NCI-H345 (cell line): ENCODE measurements around the gene STPG3.

Experiments
- DNase-seq: peaks from one replicate; lab custom pipeline; 2025; lab: John Stamatoyannopoulos, UW

The STPG3 gene

DNA sequence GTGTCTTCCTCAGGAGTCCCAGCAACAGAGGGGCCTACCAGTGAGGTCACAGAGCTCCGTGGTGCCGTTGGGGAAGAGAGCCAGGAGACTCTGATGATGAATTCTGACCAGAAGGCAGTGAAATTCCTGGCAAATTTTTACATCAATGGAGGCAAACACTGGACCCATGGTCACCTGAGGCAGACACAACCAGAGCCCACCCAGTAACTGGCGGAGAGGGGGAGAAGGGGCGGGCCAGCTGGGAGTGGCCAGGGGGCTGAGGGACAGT is at the start of gene STPG3:
Gene STPG3, plus strand, starts transcription at position 93 of the 268 bp plus-strand sequence. Its CDS starts 1 bp downstream, at position 94.
- DNase-seq, result no peak

GRCh38 chr9:137202966-137203365 is 48.1 kb upstream of the STPG3 start:
- DNase-seq, result no peak

DNA sequence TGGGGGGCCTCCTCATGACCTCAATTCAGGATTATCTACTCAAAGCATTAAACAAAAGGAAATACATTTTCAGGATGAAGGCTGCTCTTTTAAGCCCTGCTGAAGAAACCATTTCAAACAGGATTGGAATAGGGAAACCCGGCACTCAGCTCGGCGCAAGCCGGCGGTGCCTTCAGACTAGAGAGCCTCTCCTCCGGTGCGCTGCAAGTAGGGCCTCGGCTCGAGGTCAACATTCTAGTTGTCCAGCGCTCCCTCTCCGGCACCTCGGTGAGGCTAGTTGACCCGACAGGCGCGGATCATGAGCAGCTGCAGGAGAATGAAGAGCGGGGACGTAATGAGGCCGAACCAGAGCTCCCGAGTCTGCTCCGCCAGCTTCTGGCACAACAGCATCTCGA is 46.4 kb upstream of the STPG3 start:
- no peak for DNase-seq

GRCh38 chr9:137205126-137206069 is 45.7 kb upstream of the STPG3 start, which contains the start of the genes NDOR1 and TMEM203:
Gene NDOR1, plus strand, starts transcription at chr9:137205700. Its CDS starts 78 bp downstream, at chr9:137205778.
Gene TMEM203, minus strand, starts transcription at chr9:137205648. Its CDS starts 234 bp downstream, at chr9:137205414.
- peak; percentile 88 for DNase-seq

- no peak for DNase-seq
Observed at GRCh38 chr9:137206602-137207001, 44.5 kb upstream of the STPG3 start.

- no peak for DNase-seq
Observed at GRCh38 chr9:137211532-137211931, 39.6 kb upstream of the STPG3 start.

DNA sequence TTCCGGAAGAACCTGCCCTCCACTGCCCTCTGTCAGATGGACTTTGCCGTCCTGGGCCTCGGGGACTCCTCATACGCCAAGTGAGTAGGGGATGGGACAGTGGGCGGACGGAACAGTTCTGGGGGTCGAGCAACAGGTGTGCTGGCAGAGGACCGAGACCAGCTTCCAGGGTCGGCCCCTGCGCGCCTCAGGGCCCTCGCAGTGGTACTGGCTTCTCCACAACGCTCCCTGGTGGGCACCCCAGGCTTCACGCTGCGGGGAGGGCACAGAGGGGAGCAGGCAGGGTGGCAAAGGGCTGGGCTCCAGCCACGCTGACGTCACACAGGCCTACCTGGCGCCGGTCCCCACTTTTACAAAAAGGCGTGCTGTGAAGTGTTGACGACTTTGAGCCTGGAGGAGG is 38.6 kb upstream of the STPG3 start:
- DNase-seq, result no peak

DNA sequence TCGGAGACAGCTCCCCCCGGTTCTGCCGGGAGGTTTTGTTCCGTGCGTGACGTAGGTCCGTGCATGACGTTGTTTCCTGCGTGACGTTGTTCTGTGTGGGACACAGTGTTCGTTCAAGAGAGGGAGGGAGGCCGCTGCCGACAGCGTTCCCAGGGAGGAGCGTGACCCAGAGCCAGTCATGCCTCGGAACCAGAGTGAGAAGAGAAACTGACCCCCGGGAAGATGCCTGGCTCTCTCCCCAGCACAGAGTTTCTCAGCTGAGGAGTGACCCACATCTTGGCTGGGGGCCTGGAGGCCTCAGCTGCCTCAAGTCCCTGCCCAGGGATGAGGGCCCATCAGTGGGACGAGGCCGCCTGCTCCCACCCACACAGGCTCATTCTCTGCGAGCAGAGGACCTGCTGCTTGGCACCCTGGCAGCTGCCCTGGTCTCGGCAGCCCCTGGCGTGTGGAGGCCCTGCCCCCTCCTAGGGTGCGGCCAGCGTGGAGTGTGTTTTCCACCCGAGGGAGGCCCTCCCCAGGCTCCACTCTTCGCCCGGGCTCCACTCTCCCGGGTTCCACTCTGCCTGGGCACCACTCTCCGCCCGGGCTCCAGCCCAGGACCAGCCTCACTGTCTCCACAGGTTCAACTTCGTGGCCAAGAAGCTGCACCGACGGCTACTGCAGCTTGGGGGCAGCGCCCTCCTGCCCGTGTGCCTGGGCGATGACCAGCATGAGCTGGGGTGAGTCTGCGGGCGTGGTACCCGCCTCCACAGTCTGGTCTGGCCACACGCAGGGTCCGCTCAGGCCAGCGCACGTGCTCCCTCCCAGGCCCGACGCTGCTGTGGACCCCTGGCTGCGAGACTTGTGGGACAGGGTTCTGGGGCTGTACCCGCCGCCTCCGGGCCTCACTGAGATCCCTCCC is 37.7 kb upstream of the STPG3 start:
- no peak for DNase-seq

GRCh38 chr9:137214620-137215019 is 36.5 kb upstream of the STPG3 start:
- DNase-seq, result no peak

DNA sequence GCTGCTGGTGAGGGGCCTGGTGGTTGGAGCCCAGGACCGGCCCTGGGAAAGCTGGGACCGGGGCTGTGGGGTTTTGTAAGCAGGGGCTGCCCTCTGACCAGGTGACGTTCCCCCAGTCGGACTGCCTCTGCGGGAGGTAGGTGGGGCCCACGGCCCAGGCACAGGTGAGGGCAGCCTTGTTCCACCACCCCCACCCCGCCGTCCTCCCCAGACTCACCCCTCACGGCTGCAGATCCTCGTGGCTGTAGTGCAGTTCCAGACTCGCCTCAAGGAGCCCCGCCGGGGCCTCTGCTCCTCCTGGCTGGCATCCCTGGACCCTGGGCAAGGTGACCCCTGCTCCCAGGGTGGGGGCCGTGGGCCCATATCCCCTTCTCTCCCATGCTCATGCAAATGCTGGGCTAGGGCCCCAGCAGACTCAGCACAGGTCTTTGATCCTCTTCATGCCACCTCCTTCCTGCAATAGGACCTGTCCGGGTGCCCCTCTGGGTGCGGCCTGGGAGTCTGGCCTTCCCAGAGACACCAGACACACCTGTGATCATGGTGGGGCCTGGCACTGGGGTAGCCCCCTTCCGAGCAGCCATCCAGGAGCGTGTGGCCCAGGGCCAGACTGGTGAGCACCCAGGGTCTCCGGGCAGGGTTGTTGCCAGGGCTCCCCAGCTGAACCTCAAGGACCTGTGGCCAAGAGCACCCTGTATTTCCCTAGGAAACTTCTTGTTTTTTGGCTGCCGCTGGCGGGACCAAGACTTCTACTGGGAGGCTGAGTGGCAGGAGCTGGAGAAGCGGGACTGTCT is 35.7 kb upstream of the STPG3 start:
- no peak for DNase-seq

DNA sequence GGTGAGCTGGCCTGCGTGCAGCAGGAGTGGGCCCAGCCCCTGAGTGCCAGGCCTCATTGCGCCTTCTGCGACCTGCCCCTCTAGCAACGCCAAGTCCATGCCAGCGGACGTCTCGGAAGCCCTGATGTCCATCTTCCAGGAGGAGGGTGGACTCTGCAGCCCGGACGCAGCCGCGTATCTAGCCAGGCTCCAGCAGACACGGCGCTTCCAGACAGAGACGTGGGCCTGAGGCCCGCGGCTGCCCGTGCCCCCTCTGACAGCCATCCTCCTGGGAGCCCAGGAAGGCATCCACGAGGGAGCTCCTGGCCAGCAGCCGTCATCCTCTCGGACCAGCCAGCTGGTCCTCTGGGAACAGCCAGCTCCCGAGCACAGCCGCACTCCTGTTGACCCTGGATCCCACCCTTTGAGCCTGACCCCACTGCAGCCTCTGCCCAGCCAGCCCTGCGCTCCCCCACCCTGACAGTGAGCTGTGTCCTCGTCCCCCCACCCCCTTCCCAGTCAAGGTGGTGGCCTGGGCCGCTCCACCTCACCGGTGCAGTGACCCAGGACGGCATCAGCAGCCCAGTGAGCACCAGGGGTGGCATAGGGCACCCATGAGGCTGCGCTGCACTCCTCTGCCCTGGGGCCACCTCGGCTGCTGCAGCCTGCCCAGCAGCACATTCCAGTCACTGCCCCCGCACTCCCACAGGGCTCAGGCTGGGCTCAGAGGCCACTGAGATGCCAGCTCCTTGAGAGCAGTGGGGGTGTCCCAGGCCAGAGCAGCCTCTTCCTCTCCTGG is 34.7 kb upstream of the STPG3 start:
- DNase-seq, result no peak

GRCh38 chr9:137217276-137218211 is 33.5 kb upstream of the STPG3 start:
- no peak for DNase-seq

DNA sequence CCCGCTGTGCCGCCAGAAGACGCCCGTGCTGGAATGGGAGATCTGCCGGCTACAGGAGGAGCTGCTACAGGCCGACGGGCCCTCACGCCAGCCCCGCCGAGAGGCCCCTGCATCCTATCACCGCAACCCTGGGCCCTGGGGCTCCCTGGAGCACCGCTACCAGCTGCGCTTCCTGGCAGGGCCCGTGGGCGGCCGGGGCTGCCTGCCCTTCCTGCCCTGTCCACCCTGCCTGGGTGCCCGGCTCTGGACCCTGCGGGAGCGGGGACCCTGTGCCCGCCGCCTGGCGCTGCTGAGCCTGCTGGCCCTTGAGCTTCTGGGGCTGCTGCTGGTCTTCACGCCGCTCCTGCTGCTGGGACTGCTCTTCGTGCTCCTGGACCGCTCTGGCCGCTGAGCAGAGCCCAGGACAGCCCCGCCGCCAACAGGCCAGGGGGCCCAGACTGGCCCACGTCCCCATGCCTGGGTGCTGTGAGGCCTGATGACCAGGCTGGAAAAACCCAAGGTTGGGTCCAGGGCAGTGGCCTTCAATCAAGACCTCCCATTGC is 32.8 kb upstream of the STPG3 start:
- no peak for DNase-seq

- no peak for DNase-seq
Observed at GRCh38 chr9:137218754-137219271, 32.3 kb upstream of the STPG3 start.

DNA sequence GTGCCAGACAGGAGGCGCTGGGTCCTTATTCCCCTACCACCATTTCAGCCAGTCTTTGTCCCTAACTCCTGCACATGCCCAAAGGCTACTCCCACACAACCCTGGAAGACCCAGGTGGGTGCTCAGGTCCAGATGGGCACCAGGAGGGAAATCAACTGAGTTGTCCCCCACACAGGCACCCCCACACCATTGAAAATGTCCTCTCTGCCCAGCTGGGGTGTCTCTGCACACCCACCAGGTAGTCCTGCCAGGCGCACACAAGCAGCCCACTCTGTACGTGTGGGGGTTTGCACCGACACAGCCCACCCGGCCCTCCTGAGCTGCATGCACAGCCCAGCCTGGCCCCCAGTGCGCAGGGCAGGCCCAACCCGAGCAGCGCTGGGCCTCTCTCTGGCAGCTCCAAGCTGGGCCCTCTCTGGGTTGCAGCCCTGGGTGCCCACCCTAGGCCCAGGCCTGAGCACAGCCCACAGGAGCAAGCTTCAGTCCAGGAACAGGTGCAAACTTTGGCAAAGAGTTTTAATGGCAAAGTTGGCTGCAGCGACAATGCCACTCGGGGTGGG is 31.2 kb upstream of the STPG3 start:
- DNase-seq, result no peak

GRCh38 chr9:137220317-137221094 is 30.6 kb upstream of the STPG3 start:
- no peak for DNase-seq

GRCh38 chr9:137221095-137221505 is 30.0 kb upstream of the STPG3 start:
- DNase-seq, result no peak

DNA sequence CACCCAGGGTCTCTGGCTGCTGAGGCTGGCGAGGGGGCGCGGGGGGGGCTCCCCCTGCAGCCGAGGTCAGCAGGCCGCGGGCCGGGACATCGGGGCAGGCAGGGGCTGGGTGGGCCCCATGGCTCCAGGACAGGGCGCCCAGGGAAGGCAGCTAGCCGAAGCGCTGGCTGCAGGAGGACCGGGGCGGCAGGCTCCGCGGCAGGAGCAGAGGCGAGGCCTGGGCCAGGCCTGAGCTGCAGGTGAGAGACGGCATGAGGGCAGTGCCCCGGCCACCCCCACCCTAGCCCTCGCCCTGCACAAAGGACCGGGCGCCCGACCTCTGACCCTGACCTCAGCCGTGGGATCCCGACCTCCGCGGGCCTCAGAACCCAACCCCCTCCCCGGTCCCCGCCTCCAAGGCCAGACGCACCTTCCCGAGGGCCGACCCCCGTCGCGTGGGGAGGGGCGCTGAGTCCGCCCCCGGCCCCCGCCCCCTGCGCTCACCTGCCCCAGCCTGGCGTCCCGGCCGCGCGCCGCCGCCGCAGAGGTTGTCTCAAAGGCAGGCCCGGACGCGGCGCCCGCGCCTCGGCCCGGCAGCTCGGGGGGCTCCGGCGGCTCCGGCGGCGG is 29.5 kb upstream of the STPG3 start:
- peak; percentile 49 for DNase-seq
